ENCODE measurements around the gene NLRC5.

GRCh38 chr16:57132470-57132869 lies 143.1 kb downstream of the NLRC5 start:
- TF ChIP-seq SIN3A (IDR thresholded peaks at IDR 0.05; ENCODE audit: borderline replicate concordance, insufficient read depth, low read length) (no peak), POLR2AphosphoS5 (IDR thresholded peaks at IDR 0.05; ENCODE audit: low read depth, low read length) (no peak), FOXP2 (optimal IDR thresholded peaks at IDR 0.05; ENCODE audit: borderline replicate concordance, extremely low read depth, extremely low read length, insufficient read depth) (no peak)
- TF ChIP-seq, protein P1, sequence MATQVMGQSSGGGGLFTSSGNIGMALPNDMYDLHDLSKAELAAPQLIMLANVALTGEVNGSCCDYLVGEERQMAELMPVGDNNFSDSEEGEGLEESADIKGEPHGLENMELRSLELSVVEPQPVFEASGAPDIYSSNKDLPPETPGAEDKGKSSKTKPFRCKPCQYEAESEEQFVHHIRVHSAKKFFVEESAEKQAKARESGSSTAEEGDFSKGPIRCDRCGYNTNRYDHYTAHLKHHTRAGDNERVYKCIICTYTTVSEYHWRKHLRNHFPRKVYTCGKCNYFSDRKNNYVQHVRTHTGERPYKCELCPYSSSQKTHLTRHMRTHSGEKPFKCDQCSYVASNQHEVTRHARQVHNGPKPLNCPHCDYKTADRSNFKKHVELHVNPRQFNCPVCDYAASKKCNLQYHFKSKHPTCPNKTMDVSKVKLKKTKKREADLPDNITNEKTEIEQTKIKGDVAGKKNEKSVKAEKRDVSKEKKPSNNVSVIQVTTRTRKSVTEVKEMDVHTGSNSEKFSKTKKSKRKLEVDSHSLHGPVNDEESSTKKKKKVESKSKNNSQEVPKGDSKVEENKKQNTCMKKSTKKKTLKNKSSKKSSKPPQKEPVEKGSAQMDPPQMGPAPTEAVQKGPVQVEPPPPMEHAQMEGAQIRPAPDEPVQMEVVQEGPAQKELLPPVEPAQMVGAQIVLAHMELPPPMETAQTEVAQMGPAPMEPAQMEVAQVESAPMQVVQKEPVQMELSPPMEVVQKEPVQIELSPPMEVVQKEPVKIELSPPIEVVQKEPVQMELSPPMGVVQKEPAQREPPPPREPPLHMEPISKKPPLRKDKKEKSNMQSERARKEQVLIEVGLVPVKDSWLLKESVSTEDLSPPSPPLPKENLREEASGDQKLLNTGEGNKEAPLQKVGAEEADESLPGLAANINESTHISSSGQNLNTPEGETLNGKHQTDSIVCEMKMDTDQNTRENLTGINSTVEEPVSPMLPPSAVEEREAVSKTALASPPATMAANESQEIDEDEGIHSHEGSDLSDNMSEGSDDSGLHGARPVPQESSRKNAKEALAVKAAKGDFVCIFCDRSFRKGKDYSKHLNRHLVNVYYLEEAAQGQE (IDR thresholded peaks at IDR 0.05; ENCODE audit: insufficient read depth in 1 of 2, low read depth in 2 of 2, low read length in 2 of 2) = no peak
